ENCODE results near the gene TATDN2. TPM values are rescaled to one million over a fixed set of nuclear protein-coding genes. Genes with fewer than 3 reads are reported as not detected.
A peak's percentile ranks its signal among the peaks of the same experiment; 100 is the strongest.
"Not testable (repeated sequence)": the region's sequence is repeated elsewhere in the genome, so short reads cannot be mapped to it uniquely, and the experiment has no call there.

Gene TATDN2
- total RNA-seq, 2 experiments from 2014 or later = 40.0 to 40.2 TPM

DNA sequence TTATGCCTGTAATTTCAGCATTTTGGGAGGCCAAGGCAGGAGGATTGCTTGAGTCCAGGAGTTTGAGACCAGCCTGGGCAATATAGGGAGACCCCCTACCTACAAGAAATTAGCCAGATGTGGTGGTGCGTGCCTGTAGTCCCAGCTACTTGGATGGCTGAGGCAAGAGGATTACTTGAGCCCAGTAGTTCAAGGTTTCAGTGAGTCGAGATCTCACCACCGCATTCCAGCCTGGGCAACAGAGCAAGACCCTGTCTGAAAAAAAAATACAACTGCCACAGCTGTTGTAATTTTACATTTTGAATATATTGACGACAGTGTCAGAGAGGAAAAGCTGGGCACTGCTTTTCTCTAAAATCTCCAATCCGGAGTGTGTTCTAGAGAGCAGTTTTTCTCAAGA is 21.2 kb downstream of the TATDN2 start:
- Mint-ChIP-seq H3K27me3 (no peaks in the 10 kb centered on the region), H3K4me1 (peaks cover 63% of the 10 kb centered on the region), H3K4me3 (no peak overlapping the region), H3K36me3 (ENCODE audit: low read depth) (peaks cover 64% of the 10 kb centered on the region), H3K9me3 (ENCODE audit: low read depth) (no peaks in the 10 kb centered on the region), H3K27ac (peak overlapping the region; percentile 21)
- ATAC-seq (no peak), DNase-seq (no peak)
- intact Hi-C loops (cut with DNase I, micrococcal nuclease) = no loop called here
- ChIA-PET POLR2A (interaction anchor here (0.6 kb wide), 1 partner anchor 240 kb away, joined by 4 read pairs; no protein-coding TSS in a partner anchor), CTCF (interaction anchor here (0.8 to 1.0 kb wide), 3 partner anchors 9 to 12 kb away, joined by 3 to 4 read pairs (median 3); no protein-coding TSS in a partner anchor)

DNA sequence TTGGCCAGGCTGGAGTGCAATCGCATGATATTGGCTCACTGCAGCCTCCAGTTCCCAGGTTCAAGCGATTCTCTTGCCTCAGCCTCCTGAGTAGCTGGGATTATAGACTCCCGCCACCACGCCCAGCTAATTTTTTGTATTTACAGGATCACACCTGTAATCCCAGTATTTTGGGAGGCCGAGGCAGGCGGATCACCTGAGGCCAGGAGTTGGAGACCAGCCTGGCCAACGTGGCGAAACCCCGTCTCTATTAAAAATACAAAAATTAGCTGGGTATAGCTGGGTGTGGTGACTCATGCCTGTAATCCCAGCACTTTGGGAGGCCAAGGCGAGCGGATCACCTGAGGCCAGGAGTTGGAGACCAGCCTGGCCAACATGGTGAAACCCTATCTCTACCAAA is 24.2 kb downstream of the TATDN2 start:
- DNase-seq; intact Hi-C loops (cut with DNase I, micrococcal nuclease); ATAC-seq; H3K27me3 Mint-ChIP-seq; H3K9me3 Mint-ChIP-seq (ENCODE audit: low read depth); H3K4me3 Mint-ChIP-seq; H3K27ac Mint-ChIP-seq: not testable (repeated sequence)
- H3K4me1 Mint-ChIP-seq = peaks cover 47% of the 10 kb centered on the region
- CTCF ChIA-PET = interaction anchor here (0.6 to 3.7 kb wide), 2 partner anchors 9 to 111 kb away, joined by 3 to 29 read pairs; no protein-coding TSS in a partner anchor
- peaks cover 48% of the 10 kb centered on the region for H3K36me3 Mint-ChIP-seq (ENCODE audit: low read depth)
- POLR2A ChIA-PET = interaction anchor here (0.6 to 0.9 kb wide), 3 partner anchors 9 to 32 kb away, joined by 3 to 7 read pairs (median 4); no protein-coding TSS in a partner anchor

DNA sequence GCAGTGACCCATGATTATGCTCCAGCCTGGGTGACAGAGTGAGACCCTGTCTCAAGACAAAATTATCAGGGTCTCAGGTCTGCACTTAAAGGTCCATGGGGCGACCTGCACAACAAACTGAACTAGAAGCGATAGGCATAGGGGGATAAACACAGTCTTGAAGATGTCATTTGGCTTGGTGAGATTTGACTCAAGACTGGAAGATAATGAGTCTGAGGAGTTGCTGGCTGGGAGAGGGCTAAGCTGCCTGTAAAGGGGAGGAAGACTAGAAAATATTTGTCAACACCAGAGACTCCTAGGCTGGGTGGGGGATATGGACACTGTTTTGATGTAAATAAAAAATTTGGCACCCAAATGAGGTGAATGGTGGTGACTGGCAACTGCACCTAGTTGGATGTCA is 24.7 kb downstream of the TATDN2 start:
- H3K4me3 Mint-ChIP-seq = no peak overlapping the region
- intact Hi-C loops (cut with DNase I, micrococcal nuclease) = no loop called here
- H3K9me3 Mint-ChIP-seq (ENCODE audit: low read depth) = no peaks in the 10 kb centered on the region
- peak overlapping the region; percentile 7 for H3K27ac Mint-ChIP-seq
- ChIA-PET POLR2A (interaction anchor here (0.6 kb wide), 2 partner anchors 9 to 32 kb away, joined by 3 to 7 read pairs; no protein-coding TSS in a partner anchor), CTCF (interaction anchor here (0.6 to 3.7 kb wide), 2 partner anchors 9 to 112 kb away, joined by 3 to 29 read pairs; no protein-coding TSS in a partner anchor)
- no peaks in the 10 kb centered on the region for H3K27me3 Mint-ChIP-seq
- H3K36me3 Mint-ChIP-seq (ENCODE audit: low read depth) = peaks cover 45% of the 10 kb centered on the region
- ATAC-seq (peak; percentile 57), DNase-seq (no peak)
- H3K4me1 Mint-ChIP-seq = peaks cover 47% of the 10 kb centered on the region

DNA sequence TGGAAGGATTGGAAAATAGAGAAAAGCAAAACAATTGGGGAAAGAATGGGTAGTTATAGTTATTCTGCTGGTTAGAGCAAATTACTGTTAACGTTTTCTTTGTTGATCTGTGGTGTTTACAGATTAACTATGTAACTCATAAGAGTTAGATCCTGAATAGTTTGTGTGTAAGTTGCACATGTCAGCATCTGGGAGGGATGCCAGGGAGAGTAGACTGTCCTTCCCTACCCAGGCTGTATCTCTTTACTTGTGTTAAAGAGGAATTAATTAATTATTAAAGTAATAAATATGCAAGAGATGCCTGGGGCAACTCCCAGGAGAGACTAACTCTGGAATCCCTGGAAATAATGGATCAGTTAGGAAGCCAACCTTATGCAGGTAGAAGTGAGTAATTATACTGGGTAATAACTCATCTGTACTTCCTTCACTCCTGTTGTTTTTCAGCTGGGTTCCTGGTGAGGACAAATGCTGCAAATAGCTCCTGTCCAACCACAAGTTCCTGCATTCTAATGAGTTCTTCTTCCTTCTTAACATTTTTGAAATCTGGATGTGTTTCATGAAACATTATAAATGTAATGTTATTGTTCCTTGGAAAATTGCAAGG is 25.5 kb downstream of the TATDN2 start:
- Mint-ChIP-seq H3K36me3 (ENCODE audit: low read depth) (peaks cover 46% of the 10 kb centered on the region), H3K27me3 (no peaks in the 10 kb centered on the region), H3K4me3 (no peak overlapping the region), H3K27ac (no peak overlapping the region), H3K4me1 (peaks cover 42% of the 10 kb centered on the region), H3K9me3 (ENCODE audit: low read depth) (no peaks in the 10 kb centered on the region)
- intact Hi-C loops (cut with DNase I, micrococcal nuclease) = no loop called here
- DNase-seq (no peak), ATAC-seq (no peak)
- POLR2A ChIA-PET = interaction anchor here (0.7 kb wide), 1 partner anchor 265 kb away, joined by 3 read pairs; no protein-coding TSS in a partner anchor
- CTCF ChIA-PET = interaction anchor here (0.5 to 3.7 kb wide), 5 partner anchors 10 to 75 kb away, joined by 3 to 29 read pairs (median 3); no protein-coding TSS in a partner anchor

DNA sequence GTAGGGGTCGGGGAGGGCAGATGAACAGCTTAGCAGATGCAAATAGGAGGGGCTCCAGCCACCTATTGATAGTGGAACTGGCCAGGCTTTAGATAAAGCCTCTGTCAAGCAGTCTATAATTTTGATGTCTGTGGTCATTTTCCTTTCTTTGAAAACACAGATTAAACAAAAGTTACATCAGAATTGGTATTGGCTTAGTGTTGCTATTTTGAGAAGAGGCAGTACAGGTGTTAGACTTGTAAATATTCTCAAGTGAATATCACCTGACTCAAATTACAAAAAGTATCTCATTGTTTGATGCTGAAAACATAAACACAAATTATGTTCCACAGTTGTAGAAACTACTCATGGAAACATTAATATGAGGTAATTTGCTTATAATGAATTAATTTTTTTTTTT is 26.3 kb downstream of the TATDN2 start:
- POLR2A ChIA-PET = interaction anchor here (0.6 to 0.7 kb wide), 3 partner anchors 18 to 291 kb away, joined by 3 to 6 read pairs (median 3); partner anchors contain the start of gene GHRL
- peaks cover 45% of the 10 kb centered on the region for H3K4me1 Mint-ChIP-seq
- no peaks in the 10 kb centered on the region for H3K9me3 Mint-ChIP-seq (ENCODE audit: low read depth)
- H3K36me3 Mint-ChIP-seq (ENCODE audit: low read depth) = peaks cover 47% of the 10 kb centered on the region
- intact Hi-C loops (cut with DNase I, micrococcal nuclease) = no loop called here
- peak overlapping the region; percentile 27 for H3K27ac Mint-ChIP-seq
- no peaks in the 10 kb centered on the region for H3K27me3 Mint-ChIP-seq
- CTCF ChIA-PET = interaction anchor here (0.7 to 3.7 kb wide), 4 partner anchors 9 to 76 kb away, joined by 3 to 29 read pairs (median 3); no protein-coding TSS in a partner anchor
- no peak overlapping the region for H3K4me3 Mint-ChIP-seq
- DNase-seq (no peak), ATAC-seq (no peak)

DNA sequence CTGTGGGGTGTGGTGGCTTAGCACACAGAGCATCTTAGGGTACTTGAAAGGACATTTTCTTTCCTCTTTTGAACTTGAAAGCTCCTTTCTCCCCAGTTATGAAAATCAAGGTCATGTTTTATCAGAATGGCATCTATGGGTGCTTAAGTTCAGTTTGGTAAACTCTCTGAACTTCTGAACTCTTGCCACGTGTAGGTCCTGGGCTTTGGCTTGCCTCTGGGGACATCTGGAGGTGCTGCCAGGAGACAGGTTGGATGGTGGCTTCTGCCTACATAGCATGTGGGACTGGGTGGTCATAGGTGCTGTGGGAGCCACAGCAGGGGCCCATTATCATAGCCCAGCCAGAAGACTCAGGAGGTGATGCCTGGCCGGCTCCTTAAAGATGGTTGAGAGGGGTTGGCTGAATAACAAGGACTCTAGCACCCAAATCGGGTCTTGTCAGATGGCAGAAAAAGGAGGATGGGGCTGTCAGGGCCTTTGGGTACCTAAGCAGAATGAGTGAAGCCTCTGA is 28.9 kb downstream of the TATDN2 start:
- H3K27me3 Mint-ChIP-seq = no peaks in the 10 kb centered on the region
- H3K9me3 Mint-ChIP-seq (ENCODE audit: low read depth) = no peaks in the 10 kb centered on the region
- CTCF ChIA-PET = interaction anchor here (2.3 kb wide), 1 partner anchor 14 kb away, joined by 11 read pairs; no protein-coding TSS in a partner anchor
- peaks cover 59% of the 10 kb centered on the region for H3K4me1 Mint-ChIP-seq
- no peak for ATAC-seq
- H3K36me3 Mint-ChIP-seq (ENCODE audit: low read depth) = peaks cover 51% of the 10 kb centered on the region
- H3K27ac Mint-ChIP-seq = no peak overlapping the region
- intact Hi-C loops (cut with DNase I, micrococcal nuclease) = no loop called here
- POLR2A ChIA-PET = interaction anchor here (0.7 kb wide), 1 partner anchor 35 kb away, joined by 3 read pairs; no protein-coding TSS in a partner anchor
- H3K4me3 Mint-ChIP-seq = no peak overlapping the region
- DNase-seq = no peak

DNA sequence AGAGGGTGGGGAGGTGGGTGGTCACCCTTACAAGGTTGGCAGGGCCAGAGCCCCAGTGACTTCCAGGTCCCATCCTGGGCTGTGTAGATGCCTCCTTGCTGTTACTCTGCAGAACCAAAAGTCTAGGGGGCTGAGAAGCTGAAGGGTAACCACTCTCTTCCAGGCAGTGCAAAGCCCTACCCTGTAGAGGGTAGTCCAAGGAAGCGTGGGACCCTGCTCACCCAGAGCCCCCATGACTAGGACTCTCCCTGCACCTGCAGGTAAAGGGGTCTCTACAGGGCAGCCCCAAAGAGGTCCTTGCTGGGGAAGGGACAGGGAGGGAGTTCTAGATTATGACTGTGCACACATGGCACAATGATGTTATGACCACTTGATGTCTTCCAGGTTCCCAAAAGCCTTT is 30.2 kb downstream of the TATDN2 start:
- intact Hi-C loops (cut with DNase I, micrococcal nuclease) = no loop called here
- Mint-ChIP-seq H3K27me3 (no peaks in the 10 kb centered on the region), H3K4me3 (no peak overlapping the region), H3K27ac (no peak overlapping the region), H3K9me3 (ENCODE audit: low read depth) (no peaks in the 10 kb centered on the region), H3K36me3 (ENCODE audit: low read depth) (peaks cover 50% of the 10 kb centered on the region), H3K4me1 (peaks cover 58% of the 10 kb centered on the region)
- POLR2A ChIA-PET = no interaction called here
- DNase-seq (no peak), ATAC-seq (no peak)
- CTCF ChIA-PET = no interaction called here

DNA sequence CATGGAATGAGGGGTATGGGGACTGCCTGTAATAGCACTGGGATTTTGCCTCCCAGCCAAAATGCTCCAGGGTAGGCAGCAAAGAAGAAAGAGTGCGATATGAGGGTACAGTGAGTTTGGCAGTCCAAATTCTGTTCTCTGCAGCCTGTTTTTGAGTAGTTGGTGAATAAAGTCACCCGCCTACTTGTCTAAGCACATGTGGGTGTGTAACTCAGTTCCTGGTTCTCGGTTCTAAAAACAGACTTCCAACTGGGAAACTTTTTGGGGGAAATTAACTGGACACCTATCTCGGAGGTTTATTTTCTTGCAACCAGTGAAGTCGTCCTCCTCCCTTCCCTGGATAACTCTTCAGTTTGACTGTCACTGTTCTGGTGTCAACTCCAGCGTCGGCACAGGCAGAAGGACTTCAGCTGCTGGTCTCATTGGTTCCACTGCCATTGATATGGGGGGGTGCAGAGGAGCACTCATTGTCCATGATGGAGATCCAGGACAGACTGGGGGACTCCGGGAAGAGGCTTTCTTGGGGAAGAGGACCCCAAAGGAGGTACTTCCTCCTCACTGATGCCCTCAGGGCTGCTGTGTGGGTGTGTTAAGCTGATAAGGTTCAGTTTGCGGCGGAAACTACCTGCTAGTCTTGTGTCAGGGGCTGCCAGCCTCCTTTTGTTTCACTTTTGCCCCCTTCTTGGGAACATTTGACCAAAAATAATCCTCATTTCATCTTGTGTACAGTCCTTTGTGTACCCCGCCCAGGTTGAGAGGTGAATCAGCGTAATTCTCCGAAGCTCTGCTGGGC is 31.3 kb downstream of the TATDN2 start:
- DNase-seq (no peak), ATAC-seq (no peak)
- Mint-ChIP-seq H3K4me1 (peaks cover 59% of the 10 kb centered on the region), H3K36me3 (ENCODE audit: low read depth) (peaks cover 45% of the 10 kb centered on the region), H3K4me3 (no peak overlapping the region), H3K9me3 (ENCODE audit: low read depth) (no peaks in the 10 kb centered on the region), H3K27ac (no peak overlapping the region), H3K27me3 (no peaks in the 10 kb centered on the region)
- CTCF ChIA-PET = interaction anchor here (0.6 to 5.3 kb wide), 5 partner anchors 10 to 976 kb away, joined by 3 to 31 read pairs (median 3); no protein-coding TSS in a partner anchor
- POLR2A ChIA-PET = no interaction called here
- intact Hi-C loops (cut with DNase I, micrococcal nuclease) = no loop called here

DNA sequence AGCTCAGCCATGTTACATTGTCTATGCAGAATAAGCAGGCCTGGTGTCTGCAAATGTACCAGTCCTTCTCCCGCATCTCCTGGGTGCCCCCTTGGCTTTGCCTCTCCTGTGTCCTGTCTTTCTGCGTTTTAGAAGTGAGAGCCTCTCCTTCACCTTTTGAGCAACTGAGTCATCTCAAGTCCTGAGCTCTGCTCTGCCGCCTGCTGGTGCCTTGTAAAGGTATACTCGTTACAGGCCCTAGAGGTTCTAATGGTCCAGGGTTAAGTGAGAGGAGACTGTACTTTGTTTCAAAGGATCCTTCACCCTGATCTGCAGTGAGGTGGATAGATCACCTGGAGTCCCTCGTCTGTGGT is 31.9 kb downstream of the TATDN2 start:
- no peak for ATAC-seq
- H3K27ac Mint-ChIP-seq = peak overlapping the region; percentile 55
- no peaks in the 10 kb centered on the region for H3K9me3 Mint-ChIP-seq (ENCODE audit: low read depth)
- peaks cover 64% of the 10 kb centered on the region for H3K4me1 Mint-ChIP-seq
- H3K4me3 Mint-ChIP-seq = no peak overlapping the region
- peak; percentile 55 for DNase-seq
- CTCF ChIA-PET = interaction anchor here (1.1 to 5.3 kb wide), 4 partner anchors 11 to 57 kb away, joined by 3 to 31 read pairs (median 4); no protein-coding TSS in a partner anchor
- intact Hi-C loops (cut with DNase I, micrococcal nuclease) = no loop called here
- peaks cover 48% of the 10 kb centered on the region for H3K36me3 Mint-ChIP-seq (ENCODE audit: low read depth)
- H3K27me3 Mint-ChIP-seq = no peaks in the 10 kb centered on the region
- POLR2A ChIA-PET = no interaction called here

DNA sequence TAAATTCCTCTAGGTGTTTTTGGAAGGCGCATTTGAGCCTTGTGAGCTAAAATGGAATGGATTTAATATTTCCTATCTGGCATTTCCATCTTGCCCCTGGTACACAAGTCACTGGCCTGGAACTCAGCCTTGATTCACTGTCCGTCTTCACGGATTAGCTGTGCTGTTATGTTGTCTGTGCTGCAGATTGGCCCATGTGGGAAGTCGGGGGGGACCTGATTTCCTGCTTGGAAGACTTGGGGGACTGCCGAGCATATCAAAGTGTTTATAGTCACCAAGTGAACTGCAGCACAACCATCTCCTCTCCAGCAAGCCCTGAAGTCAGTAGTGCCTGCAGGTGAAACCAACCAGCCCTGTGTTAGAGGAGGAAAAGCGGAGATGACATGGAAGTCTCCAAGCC is 32.3 kb downstream of the TATDN2 start:
- H3K36me3 Mint-ChIP-seq (ENCODE audit: low read depth) = peaks cover 51% of the 10 kb centered on the region
- ChIA-PET POLR2A (no interaction called here), CTCF (interaction anchor here (1.1 to 5.3 kb wide), 3 partner anchors 10 to 57 kb away, joined by 3 to 31 read pairs (median 3); no protein-coding TSS in a partner anchor)
- DNase-seq = no peak
- peaks cover 68% of the 10 kb centered on the region for H3K4me1 Mint-ChIP-seq
- no peak overlapping the region for H3K4me3 Mint-ChIP-seq
- H3K27ac Mint-ChIP-seq = peak overlapping the region; percentile 19
- intact Hi-C loops (cut with DNase I, micrococcal nuclease) = no loop called here
- H3K27me3 Mint-ChIP-seq = no peaks in the 10 kb centered on the region
- ATAC-seq = no peak
- no peaks in the 10 kb centered on the region for H3K9me3 Mint-ChIP-seq (ENCODE audit: low read depth)

DNA sequence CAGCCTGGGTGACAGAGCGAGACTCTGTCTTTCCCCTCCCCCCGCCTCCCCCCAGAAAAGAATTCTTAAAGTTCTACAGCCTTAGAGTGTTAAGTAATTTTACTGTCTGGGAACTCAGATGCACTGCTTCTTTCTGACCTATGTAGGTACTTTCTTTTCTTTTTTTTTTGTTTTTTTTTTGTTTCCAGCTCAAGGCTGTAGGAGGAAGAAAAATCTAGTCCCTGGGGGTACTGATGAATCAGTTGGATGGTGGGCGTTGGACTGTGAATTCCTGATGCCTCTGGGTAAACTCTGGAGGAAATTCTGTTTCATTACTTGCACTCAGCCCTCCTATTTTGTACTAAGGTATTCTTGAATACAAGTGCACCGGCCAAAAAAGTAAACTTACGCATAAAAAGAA is 33.7 kb downstream of the TATDN2 start:
- intact Hi-C loops (cut with DNase I, micrococcal nuclease) = no loop called here
- CTCF ChIA-PET = interaction anchor here (0.7 to 5.3 kb wide), 4 partner anchors 10 to 81 kb away, joined by 3 to 31 read pairs (median 4); no protein-coding TSS in a partner anchor
- Mint-ChIP-seq H3K27me3 (no peaks in the 10 kb centered on the region), H3K4me1 (peaks cover 78% of the 10 kb centered on the region), H3K36me3 (ENCODE audit: low read depth) (peaks cover 55% of the 10 kb centered on the region), H3K4me3 (no peak overlapping the region), H3K27ac (peak overlapping the region; percentile 34), H3K9me3 (ENCODE audit: low read depth) (no peaks in the 10 kb centered on the region)
- POLR2A ChIA-PET = no interaction called here
- DNase-seq (no peak), ATAC-seq (no peak)

Measured in activated CD4-positive, alpha-beta T cell treated with anti-CD3 and anti-CD28 coated beads for 36 hours (primary cell).